Bone marrow (tissue), 2 donors: ENCODE results near the gene ANKRD23.

ENCODE experiments used
- DNase-seq, 2 donors: peaks; one replicate each; lab custom pipeline; 2025; lab: John Stamatoyannopoulos, UW

ANKRD23 gene

GRCh38 chr2:96877042-96877451 is 33.2 kb upstream of the ANKRD23 start:
- no peak for DNase-seq

DNA sequence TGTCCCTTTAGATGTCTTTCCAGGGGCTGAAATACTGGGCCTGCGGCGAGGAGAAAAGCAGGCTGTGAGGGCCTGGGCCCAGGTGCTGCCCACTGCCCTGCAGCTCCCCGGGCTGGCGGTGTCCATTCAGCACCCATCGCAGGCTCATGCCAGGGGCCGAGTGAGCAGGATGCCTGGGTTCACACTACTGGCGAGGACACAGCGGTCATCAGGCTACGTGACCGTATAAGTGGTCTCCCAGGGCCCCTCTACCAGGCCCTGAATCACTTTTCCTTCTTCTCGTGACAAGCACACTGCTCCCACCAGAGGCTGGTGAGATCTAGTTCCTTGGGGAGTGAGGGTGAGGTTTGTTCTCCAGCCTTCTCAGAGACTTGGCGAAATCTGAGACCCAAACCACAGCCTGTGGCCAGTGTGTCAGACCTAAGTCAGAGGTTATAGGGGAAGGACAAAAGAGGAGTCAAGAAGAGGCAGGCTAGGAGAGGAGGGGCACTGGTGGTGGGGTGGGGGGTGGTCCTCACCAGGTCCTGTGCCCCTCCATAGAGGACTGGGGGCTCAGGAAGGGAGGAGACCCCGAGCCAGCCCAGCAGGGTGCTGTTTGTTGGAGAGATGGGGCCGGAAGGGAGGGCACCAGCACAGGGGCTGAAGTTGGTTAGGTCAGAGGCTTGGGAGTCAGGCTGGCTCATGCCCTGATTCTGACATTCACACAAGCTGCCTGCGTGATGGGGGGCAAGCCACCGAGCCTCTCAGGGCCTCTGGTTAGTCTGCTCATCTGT is 32.6 kb upstream of the ANKRD23 start:
- DNase-seq, result no peak

DNA sequence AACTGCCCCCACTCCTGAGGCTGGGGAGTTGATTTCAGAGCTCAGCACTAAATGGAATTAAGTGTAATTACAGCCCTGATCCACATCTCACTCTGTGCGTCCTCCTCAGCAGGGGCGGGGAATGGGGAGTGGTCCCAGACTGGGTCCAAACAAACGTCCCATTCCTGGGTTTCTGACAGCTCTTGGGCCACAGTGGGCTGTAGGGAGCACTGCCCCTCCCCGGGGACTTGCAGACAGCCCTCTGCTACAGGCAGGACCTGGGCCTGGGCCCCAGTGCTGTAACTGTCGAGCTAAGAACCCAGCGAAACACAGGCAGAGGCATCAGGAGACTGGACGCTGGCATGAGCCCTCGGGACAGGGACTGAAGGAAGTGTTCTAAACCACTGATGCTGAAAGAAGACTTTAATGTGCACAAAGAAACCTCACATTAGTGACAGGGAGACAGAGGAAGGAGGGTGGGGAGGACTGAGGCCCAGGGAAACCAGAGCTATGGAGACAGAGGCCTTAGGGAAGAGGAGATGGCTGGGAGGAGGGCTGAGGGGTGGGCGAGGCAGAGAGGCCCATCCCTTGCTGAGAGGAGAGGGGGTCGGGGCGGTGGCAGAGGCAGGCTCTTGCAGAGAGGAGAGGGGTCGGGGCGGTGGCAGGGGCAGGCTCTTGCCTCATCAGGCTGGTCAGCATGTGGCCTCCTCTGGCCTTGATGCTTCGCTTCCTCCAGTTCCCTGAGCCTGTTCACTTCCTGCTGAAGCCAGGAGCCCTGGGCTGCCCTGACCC is 31.9 kb upstream of the ANKRD23 start:
- DNase-seq, result no peak

GRCh38 chr2:96874198-96874831 is 30.5 kb upstream of the ANKRD23 start:
- no peak for DNase-seq

GRCh38 chr2:96873651-96874096 is 29.9 kb upstream of the ANKRD23 start:
- DNase-seq, result no peak

DNA sequence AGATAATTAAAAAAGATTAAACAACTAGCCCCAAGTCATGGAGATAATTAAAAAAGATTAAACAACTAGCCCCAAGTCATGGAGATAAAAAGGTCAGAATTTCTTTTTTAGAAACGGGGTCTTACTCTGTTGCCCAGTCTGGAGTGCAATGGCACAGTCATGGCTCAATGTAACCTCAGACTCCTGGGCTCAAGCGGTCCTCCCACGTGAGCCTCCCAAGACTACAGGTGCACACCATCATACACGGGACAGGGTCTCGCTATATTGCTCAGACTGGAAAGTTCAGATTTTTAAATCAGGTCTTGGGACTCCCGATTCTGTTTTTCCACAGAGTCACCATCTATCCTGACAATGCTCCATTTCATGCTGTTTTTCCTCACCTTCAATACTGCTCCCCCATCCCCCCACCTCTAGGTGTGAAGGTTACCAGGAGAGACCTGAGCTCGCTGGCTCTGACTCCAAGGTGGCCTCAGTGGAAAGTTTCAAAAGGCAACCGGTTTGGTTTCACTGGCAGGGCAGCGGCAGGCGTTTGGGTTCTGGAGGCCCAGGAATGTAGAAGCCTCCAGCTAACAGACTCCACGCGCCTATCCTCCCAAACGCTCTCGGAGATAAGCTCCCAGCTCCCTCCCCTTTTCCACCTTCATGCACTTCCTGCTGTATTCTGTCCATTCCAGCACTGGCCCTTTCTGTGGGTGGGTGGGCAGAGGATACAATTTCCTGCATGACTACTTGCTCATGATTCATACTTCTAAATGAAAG is 28.9 kb upstream of the ANKRD23 start:
- no peak for DNase-seq

DNA sequence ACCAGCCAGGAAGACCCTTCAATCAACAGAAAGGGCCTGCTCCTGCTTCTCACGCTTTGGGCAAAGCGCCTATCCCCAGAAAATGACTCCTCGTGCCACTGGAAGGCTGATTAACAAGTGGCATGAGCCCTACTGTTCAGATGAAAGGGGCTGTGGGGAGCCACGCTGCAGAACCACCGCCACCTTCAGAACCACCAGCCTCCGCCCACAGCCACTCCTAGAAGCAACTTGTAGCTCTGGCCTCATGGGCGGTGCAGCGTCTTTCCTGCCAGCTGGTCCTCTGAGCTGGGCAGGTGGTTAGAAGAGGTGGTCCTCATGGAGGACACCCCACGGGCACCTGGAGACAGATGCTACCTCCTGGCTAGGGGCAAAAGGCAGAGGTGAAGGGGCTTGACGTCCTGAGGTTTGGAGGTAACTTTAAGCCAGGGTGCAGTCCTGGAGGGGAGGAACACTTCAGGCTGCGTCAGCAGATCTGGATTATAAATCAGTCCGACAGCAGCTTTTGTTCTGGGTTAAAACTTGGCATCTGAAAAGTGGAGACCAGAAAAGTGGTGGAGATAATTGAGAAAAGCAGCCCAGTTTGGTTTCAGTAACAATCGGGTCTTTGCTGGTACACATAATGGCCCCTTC is 26.9 kb upstream of the ANKRD23 start:
- no peak for DNase-seq

GRCh38 chr2:96869822-96870625 is 26.2 kb upstream of the ANKRD23 start, which contains the start of gene SEMA4C:
Gene SEMA4C, minus strand, starts transcription at chr2:96870080. Its CDS starts 2,194 bp downstream, at chr2:96867886.
- DNase-seq, result no peak

DNA sequence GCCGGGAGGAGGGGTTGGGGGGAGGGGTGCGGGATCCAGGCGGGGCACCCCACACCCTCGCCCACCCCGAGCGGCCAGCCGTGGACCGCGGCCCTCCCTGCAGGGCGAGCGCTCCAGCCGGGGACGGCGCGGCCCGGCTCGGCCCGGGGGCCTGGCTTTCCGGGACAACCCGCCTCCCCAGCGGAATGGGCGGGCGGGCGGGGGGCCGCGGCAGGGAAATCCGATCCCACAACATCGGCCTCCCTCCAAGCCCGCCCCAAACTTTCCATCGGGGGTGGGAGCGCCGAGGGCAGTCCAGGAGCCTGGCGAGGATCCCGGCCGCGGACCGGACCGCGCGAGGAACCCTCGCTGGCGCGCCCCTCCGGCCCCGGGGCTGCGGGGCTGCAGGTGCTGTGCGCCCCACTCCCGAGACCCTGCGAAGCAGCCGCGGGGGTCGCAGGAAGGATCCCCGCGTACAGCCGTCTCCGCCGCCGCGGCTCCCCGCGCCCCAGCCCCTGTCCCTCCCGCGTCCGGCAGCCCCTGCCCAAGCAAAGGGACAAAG is 25.5 kb upstream of the ANKRD23 start:
- DNase-seq, result no peak

DNA sequence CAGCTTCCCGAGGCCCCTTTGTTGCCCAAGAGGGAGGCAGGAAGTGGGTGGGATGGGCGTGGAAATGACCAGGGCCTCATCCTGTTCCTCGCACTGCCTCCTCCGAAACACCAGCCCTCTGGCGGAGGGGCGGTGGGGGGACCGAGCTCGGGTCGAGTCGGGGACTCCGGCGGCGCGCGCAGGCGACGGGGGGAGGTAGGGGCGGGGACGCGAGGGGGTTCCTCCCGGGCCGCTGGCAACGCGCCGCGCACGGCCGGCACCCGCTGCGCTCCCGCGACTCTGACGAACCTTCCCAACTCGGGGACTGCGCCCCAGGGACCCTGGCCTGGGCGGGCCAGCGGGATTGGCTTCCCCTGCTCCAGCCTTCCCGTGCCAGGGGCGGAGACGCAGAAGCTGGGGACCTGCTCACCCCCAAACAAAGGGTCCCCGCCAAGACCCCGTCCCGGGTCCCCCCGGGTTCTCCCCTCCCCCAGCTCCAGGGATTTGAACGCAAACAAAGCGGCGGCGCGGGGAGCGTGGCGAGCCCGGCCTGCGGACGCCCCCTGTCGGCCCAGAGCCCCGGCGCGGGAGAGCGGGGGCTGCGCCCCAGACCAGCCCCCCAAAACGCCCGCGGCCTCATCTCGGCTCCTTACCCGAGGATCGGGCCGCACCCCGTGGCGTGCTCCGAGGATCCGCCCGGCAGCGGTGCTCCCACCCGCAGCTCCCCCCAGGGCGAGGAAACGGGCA is 24.9 kb upstream of the ANKRD23 start:
- peak in 1 of 2 donors; percentile 52 for DNase-seq

GRCh38 chr2:96867756-96868554 is 24.1 kb upstream of the ANKRD23 start:
- DNase-seq, result no peak

GRCh38 chr2:96866986-96867755 is 23.4 kb upstream of the ANKRD23 start:
- no peak for DNase-seq

DNA sequence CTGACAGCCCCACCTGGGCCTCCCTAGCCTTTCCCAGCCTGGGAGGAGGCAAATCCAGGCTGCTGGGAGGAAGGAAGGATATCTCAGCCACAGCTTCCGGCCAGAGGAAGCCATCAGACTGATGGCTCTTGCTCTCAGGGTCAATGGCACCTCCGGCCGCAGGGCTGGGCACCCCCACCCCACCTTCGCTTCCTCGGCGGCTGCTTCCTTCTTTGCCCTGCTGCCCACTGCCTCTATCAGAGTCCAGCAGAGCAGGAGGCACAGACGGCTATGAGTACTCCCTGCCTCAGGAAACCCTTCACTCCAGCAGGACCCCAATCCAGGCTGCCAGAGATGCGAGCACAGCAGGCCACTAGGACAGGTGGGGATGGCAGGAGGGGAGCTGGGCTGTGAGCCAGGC is 22.8 kb upstream of the ANKRD23 start:
- DNase-seq, result no peak

DNA sequence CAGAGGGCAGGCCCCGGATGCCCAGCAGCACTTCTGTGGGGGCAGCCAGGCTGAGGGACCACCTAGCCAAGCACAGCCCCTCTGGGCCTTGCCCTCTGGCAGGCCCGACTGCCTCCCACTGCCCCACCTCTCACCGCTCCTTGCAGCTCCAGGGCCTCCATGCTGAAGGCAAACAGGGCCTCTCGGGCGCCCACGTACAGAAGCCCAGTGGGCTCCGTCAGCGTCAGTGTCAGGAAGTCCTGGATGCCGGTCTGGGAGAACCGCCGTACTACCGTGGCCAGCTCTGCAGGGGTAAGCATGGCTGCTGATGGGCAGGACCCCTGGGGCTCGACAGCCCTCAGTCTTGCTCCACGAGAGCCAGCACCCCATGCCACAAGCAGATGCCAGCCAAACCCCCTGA is 22.3 kb upstream of the ANKRD23 start:
- no peak for DNase-seq

- no peak for DNase-seq
These were observed 21.8 kb upstream of the ANKRD23 start for GRCh38 chr2:96865654-96866053.

GRCh38 chr2:96864343-96865091 is 20.7 kb upstream of the ANKRD23 start:
- no peak for DNase-seq
